Measurements from ENCODE around the gene ERC2.

ERC2 gene

GRCh38 chr3:55617385-55617784 is 850.9 kb downstream of the ERC2 start:
- H3K27me3 ChIP-seq (ENCODE audit: low read length) = no peaks in the 10 kb centered on the region
- H3F3A ChIP-seq (ENCODE audit: insufficient read depth) = no peaks in the 10 kb centered on the region
- no peak for TF ChIP-seq CTCF (IDR thresholded peaks at IDR 0.05; ENCODE audit: insufficient read depth, low read length, poor library complexity, severe bottlenecking)
- TF ChIP-seq EZH2phosphoT487 (conservative IDR thresholded peaks at IDR 0.05; ENCODE audit: low read length) = no peak
- no peak overlapping the region for H2AFZ ChIP-seq (ENCODE audit: low read depth, low read length, severe bottlenecking)
- no peaks in the 10 kb centered on the region for H4K20me1 ChIP-seq (ENCODE audit: low read depth, low read length)
- no peaks in the 10 kb centered on the region for H3K36me3 ChIP-seq (ENCODE audit: low read length)
- no peaks in the 10 kb centered on the region for H3K9me2 ChIP-seq (replicated peaks; ENCODE audit: insufficient read depth, low read length)
- H3K4me2 ChIP-seq (ENCODE audit: low read depth, low read length, poor library complexity, severe bottlenecking) = no peak overlapping the region
- H3K79me2 ChIP-seq (ENCODE audit: insufficient read depth, low read length) = no peaks in the 10 kb centered on the region
- H3K9ac ChIP-seq (ENCODE audit: low read length) = no peak overlapping the region
- no peak overlapping the region for H3K4me3 ChIP-seq (ENCODE audit: insufficient read depth, low read length, poor library complexity, severe bottlenecking)
- no peaks in the 10 kb centered on the region for H3K9me3 ChIP-seq (ENCODE audit: insufficient read depth, low read length)
- H3K27ac ChIP-seq (ENCODE audit: low read depth, low read length) = no peak overlapping the region

DNA sequence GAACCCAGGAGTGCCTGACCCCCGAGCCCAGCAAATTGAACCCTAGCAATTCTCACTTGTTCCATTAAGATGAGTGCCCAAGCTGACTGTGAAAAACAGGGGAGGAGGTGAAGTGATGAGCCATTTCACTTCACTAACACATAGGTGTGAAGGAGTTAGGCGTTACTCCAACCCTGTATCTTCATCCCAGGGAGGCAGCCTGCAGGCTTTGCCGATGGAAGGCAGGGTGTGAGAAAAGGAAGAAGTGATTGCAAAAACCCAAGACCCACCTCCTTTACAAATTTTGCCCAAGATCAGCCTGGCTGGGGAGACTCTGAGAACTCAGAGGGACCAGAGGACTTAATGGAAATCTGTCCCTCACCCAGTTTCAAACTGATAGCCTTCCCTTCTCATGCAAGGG is 851.5 kb downstream of the ERC2 start:
- H3K9me3 ChIP-seq (ENCODE audit: insufficient read depth, low read length) = no peaks in the 10 kb centered on the region
- H3F3A ChIP-seq (ENCODE audit: insufficient read depth) = no peaks in the 10 kb centered on the region
- no peaks in the 10 kb centered on the region for H3K9me2 ChIP-seq (replicated peaks; ENCODE audit: insufficient read depth, low read length)
- H2AFZ ChIP-seq (ENCODE audit: low read depth, low read length, severe bottlenecking) = no peak overlapping the region
- TF ChIP-seq EZH2phosphoT487 (conservative IDR thresholded peaks at IDR 0.05; ENCODE audit: low read length) = no peak
- TF ChIP-seq CTCF (IDR thresholded peaks at IDR 0.05; ENCODE audit: insufficient read depth, low read length, poor library complexity, severe bottlenecking) = no peak
- H3K4me3 ChIP-seq (ENCODE audit: insufficient read depth, low read length, poor library complexity, severe bottlenecking) = no peak overlapping the region
- no peaks in the 10 kb centered on the region for H3K27me3 ChIP-seq (ENCODE audit: low read length)
- no peaks in the 10 kb centered on the region for H4K20me1 ChIP-seq (ENCODE audit: low read depth, low read length)
- H3K9ac ChIP-seq (ENCODE audit: low read length) = no peak overlapping the region
- no peaks in the 10 kb centered on the region for H3K36me3 ChIP-seq (ENCODE audit: low read length)
- H3K79me2 ChIP-seq (ENCODE audit: insufficient read depth, low read length) = no peaks in the 10 kb centered on the region
- H3K27ac ChIP-seq (ENCODE audit: low read depth, low read length) = no peak overlapping the region
- H3K4me2 ChIP-seq (ENCODE audit: low read depth, low read length, poor library complexity, severe bottlenecking) = no peak overlapping the region

DNA sequence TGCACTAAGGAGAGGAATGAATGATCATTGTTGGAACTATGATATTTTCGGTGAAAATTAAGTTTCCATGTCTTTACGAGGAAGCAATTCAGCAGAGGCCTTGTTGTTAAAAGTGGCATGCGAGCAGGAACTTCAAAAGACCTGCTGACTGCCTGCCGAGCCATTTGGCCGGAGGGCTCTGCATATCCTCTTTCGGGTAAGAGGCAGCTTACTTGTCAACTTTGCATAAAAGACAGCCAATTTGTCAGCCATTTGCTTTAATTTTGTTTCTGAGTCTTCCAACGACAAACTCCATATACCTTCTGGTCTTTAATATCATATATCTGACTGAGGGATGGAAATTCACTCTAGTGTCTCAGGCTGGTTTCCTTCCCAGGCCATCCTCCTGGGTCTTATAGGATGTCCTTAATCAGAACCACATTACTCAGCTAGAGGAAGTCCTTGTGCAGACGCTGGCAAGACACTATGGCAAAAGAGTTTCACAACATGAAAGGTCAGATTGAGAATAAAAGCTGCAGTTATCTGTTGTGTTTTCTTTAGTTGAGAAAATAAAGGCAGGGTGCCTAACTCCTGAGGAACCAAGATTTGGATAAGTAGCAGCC is 852.5 kb downstream of the ERC2 start:
- H4K20me1 ChIP-seq (ENCODE audit: low read depth, low read length) = no peaks in the 10 kb centered on the region
- no peaks in the 10 kb centered on the region for H3K79me2 ChIP-seq (ENCODE audit: insufficient read depth, low read length)
- no peak for TF ChIP-seq CTCF (IDR thresholded peaks at IDR 0.05; ENCODE audit: insufficient read depth, low read length, poor library complexity, severe bottlenecking)
- TF ChIP-seq EZH2phosphoT487 (conservative IDR thresholded peaks at IDR 0.05; ENCODE audit: low read length) = no peak
- no peaks in the 10 kb centered on the region for H3K27me3 ChIP-seq (ENCODE audit: low read length)
- H3K9ac ChIP-seq (ENCODE audit: low read length) = no peak overlapping the region
- no peak overlapping the region for H3K4me2 ChIP-seq (ENCODE audit: low read depth, low read length, poor library complexity, severe bottlenecking)
- no peaks in the 10 kb centered on the region for H3K9me3 ChIP-seq (ENCODE audit: insufficient read depth, low read length)
- no peak overlapping the region for H2AFZ ChIP-seq (ENCODE audit: low read depth, low read length, severe bottlenecking)
- no peak overlapping the region for H3K4me3 ChIP-seq (ENCODE audit: insufficient read depth, low read length, poor library complexity, severe bottlenecking)
- H3K27ac ChIP-seq (ENCODE audit: low read depth, low read length) = no peak overlapping the region
- H3K9me2 ChIP-seq (replicated peaks; ENCODE audit: insufficient read depth, low read length) = no peaks in the 10 kb centered on the region
- H3K36me3 ChIP-seq (ENCODE audit: low read length) = no peaks in the 10 kb centered on the region
- H3F3A ChIP-seq (ENCODE audit: insufficient read depth) = no peaks in the 10 kb centered on the region

All from SU-DHL-6 (cell line).